A549 (cell line): ENCODE data around the gene MRPL2.

Experiments
- CEBPB ChIP-seq, 2 experiments: fragments of >200 bp in 1 of 2; sonication (Bioruptor Twin) in 1 of 2; formaldehyde crosslinking in 1 of 2; IDR thresholded peaks; 2 replicates each; pipeline ENCODE4 v1.6.1; 2012 to 2016
- CHD2 ChIP-seq: fragments of 150-350 bp; IDR thresholded peaks from 2 replicates; pipeline ENCODE4 v1.6.1; 2014; ENCODE audit warnings: low read length; ENCODE audit not compliant: partially characterized antibody
- CTCF ChIP-seq: fragments of >200 bp; sonication (Bioruptor Twin); formaldehyde crosslinking; IDR thresholded peaks from 3 replicates; pipeline ENCODE4 v1.5.1; 2016
- ESRRA ChIP-seq: fragments of 150-350 bp; IDR thresholded peaks from 2 replicates; pipeline ENCODE4 v1.6.1; 2014; ENCODE audit warnings: mild to moderate bottlenecking, low read length, borderline replicate concordance
- FOSB ChIP-seq: fragments of 250-450 bp; sonication (Bioruptor Pico); IDR thresholded peaks from 2 replicates; pipeline ENCODE4 v1.5.0; 2020; ENCODE audit warnings: mild to moderate bottlenecking, moderate library complexity
- HDAC2 ChIP-seq: fragments of 200-600 bp; sonication (generic); IDR thresholded peaks from 2 replicates; pipeline ENCODE4 v1.6.1; 2016
- POLR2A ChIP-seq: IDR thresholded peaks from 2 replicates; pipeline ENCODE4 v1.6.1; 2012; ENCODE audit warnings: mild to moderate bottlenecking, low read length
- ZFP36 ChIP-seq: fragments of 450-650 bp; IDR thresholded peaks from 2 replicates; pipeline ENCODE4 v1.6.1; 2014; ENCODE audit warnings: borderline replicate concordance; ENCODE audit not compliant: partially characterized antibody
- TF ChIP-seq, protein P1 (sequence below): fragments of 150-350 bp; IDR thresholded peaks from 2 replicates; pipeline ENCODE4 v1.6.1; 2014; ENCODE audit warnings: low read depth, mild to moderate bottlenecking, low read length
- TF ChIP-seq, protein P2 (sequence below): fragments of >200 bp; sonication (Bioruptor Twin); formaldehyde crosslinking; IDR thresholded peaks from 3 replicates; pipeline ENCODE4 v1.6.1; 2016
- TF ChIP-seq, protein P3 (sequence below): IDR thresholded peaks from 2 replicates; pipeline ENCODE4 v1.6.1; 2012

GRCh38 chr6:43052225-43052841 lies 6.9 kb downstream of the MRPL2 start:
- no peak for TF ChIP-seq CTCF
- no peak for TF ChIP-seq POLR2A
- no peak for TF ChIP-seq CHD2
- TF ChIP-seq, protein P1, sequence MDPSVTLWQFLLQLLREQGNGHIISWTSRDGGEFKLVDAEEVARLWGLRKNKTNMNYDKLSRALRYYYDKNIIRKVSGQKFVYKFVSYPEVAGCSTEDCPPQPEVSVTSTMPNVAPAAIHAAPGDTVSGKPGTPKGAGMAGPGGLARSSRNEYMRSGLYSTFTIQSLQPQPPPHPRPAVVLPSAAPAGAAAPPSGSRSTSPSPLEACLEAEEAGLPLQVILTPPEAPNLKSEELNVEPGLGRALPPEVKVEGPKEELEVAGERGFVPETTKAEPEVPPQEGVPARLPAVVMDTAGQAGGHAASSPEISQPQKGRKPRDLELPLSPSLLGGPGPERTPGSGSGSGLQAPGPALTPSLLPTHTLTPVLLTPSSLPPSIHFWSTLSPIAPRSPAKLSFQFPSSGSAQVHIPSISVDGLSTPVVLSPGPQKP = no peak
- no peak for TF ChIP-seq HDAC2
- TF ChIP-seq, protein P2, sequence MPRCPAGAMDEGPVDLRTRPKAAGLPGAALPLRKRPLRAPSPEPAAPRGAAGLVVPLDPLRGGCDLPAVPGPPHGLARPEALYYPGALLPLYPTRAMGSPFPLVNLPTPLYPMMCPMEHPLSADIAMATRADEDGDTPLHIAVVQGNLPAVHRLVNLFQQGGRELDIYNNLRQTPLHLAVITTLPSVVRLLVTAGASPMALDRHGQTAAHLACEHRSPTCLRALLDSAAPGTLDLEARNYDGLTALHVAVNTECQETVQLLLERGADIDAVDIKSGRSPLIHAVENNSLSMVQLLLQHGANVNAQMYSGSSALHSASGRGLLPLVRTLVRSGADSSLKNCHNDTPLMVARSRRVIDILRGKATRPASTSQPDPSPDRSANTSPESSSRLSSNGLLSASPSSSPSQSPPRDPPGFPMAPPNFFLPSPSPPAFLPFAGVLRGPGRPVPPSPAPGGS = no peak
- no peak for TF ChIP-seq ESRRA
- TF ChIP-seq FOSB (CRISPR knock-in tag) = no peak
- TF ChIP-seq CEBPB (IDR thresholded peaks at IDR 0.05) = no peak
- TF ChIP-seq ZFP36 = no peak
- TF ChIP-seq, protein P3, sequence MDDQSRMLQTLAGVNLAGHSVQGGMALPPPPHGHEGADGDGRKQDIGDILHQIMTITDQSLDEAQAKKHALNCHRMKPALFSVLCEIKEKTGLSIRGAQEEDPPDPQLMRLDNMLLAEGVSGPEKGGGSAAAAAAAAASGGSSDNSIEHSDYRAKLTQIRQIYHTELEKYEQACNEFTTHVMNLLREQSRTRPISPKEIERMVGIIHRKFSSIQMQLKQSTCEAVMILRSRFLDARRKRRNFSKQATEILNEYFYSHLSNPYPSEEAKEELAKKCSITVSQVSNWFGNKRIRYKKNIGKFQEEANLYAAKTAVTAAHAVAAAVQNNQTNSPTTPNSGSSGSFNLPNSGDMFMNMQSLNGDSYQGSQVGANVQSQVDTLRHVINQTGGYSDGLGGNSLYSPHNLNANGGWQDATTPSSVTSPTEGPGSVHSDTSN = no peak
